Retinal pigment epithelial cell (primary cell): Measurements from ENCODE around the gene CTR9.

Experiments
- DNase-seq: peaks from one replicate; pipeline ENCODE4 v3.0.0-alpha.2; 2010; ENCODE audit warnings: low read depth
- H3K4me3 ChIP-seq: 2 replicates; pipeline ENCODE4 v1.5.1; 2011; ENCODE audit warnings: mild to moderate bottlenecking, low read length, control low read depth, moderate library complexity
- CTCF ChIP-seq: conservative IDR thresholded peaks from 2 replicates; pipeline ENCODE4 v1.5.1; 2011; ENCODE audit warnings: low read depth, low read length, control low read depth, inconsistent platforms

CTR9 gene

GRCh38 chr11:10727146-10727851 is 23.7 kb upstream of the CTR9 start:
- no peak overlapping the region for H3K4me3 ChIP-seq
- DNase-seq: no peak
- TF ChIP-seq CTCF: no peak

GRCh38 chr11:10728154-10728553 is 22.9 kb upstream of the CTR9 start:
- H3K4me3 ChIP-seq: no peak overlapping the region
- no peak for TF ChIP-seq CTCF
- DNase-seq: no peak

GRCh38 chr11:10728789-10729472 is 22.1 kb upstream of the CTR9 start:
- no peak for DNase-seq
- no peak for TF ChIP-seq CTCF
- peak overlapping the region; percentile 59 for H3K4me3 ChIP-seq

GRCh38 chr11:10730151-10730550 is 20.9 kb upstream of the CTR9 start:
- no peak for DNase-seq
- H3K4me3 ChIP-seq: no peak overlapping the region
- no peak for TF ChIP-seq CTCF

GRCh38 chr11:10731064-10731680 is 19.9 kb upstream of the CTR9 start:
- no peak for DNase-seq
- no peak overlapping the region for H3K4me3 ChIP-seq
- no peak for TF ChIP-seq CTCF

GRCh38 chr11:10735481-10736475 is 15.3 kb upstream of the CTR9 start:
- H3K4me3 ChIP-seq: peak overlapping the region; percentile 7
- peak; percentile 98 for TF ChIP-seq CTCF
- peak; percentile 71 for DNase-seq
